ENCODE results near the gene ERI3.

ERI3 gene

DNA sequence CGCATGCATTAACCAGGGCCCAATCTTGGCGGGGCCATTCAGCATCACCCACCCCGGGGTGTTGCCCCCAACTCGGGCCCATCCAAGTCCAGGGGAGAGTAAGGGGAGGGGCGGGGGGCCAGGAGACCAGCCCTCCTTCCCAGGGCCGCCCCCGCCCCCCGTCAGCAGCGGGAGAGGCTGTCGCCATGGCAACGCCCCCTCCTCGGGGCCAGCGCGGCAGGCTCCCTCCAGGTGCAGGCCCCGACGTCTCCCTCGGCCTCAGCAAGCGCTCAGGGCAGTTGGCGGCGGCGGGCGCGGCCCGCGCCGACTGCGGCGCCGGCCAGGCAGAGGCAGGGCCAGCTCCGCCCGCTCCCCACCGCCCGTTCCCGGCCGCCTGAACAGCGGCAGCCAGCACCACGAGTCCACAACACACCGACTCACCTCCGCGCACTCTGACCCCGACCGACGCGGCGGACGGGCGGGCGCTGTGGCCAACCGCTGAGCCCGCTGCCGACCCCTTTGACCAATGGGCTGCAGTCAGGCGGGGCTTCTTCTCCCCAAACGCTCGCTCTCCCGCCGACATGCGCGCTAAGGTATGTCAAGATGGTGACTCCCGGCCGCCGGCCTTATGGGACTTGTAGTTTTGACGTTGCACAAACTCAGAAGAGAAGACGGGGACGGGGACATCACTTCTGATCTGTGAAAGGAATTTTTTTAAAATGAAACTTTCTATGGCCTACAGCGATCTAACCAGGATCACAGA is at the start of gene ERI3:
Gene ERI3 (minus strand): TSS at position 418 of the 742 bp plus-strand sequence. CDS start 231 bp downstream, at position 187.
- DNase-seq: peak; percentile 94

DNA sequence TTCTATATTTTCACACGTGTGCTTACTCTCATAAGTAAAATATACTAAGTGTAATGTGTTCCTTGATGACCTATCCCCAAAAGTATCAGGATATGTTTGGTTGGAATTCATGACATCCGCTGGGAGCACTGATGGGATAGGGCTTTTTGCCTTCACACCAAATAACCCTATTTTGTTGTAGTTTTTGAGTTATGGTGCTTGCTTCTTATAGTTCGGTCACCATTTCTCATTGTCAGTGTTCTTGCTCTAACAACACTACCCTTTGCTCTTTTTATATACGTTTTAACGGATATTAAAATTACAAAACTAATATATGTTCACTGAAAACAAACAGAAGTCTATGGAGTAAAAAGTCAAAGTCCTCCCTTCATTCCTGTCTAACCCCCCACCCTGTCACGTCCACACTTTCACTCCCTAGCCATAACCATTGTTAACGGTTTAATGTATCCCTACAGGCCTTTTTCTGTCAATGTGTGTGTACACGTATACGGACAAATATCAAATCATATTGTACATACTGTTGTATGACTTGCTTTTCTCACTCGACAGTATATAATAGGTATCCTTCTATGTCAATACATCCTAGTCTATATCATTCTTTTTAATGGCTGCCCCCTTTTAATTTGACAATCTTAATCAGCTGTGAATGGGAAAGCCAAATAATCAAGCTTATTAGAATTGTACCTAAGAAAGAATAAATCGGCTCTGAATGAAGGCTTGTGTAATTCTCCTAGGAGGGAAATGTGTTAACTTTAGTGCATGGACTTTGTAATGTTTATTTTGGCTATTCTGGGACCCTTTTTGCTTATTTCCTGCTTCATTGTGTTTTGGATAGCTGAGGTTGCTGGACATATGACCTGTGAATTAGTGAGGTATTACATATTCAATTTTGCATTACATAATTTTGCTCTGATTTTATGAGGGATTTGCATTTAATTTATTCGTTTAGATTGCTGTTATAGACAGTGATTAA is 46.5 kb upstream of the ERI3 start:
- no peak for DNase-seq

DNA sequence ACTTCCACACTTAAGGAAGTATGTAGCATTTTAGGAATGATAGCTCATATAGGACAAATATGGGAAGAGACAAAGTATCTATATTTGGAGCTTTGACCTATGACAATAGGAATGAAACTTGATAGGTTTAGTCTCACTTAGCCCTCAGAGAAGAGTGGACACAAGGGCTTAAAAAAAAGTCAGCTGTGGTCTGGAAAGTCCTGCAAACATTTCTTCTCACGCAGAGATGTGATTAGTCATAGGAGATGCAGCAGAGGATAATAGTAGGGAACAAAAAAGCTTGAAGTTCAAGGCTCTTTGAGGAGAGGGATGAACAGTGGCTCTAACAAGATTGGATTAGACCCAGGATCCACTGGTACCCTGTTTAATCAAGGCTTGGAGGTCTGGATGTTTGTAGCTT is 35.2 kb upstream of the ERI3 start:
- no peak for DNase-seq

DNA sequence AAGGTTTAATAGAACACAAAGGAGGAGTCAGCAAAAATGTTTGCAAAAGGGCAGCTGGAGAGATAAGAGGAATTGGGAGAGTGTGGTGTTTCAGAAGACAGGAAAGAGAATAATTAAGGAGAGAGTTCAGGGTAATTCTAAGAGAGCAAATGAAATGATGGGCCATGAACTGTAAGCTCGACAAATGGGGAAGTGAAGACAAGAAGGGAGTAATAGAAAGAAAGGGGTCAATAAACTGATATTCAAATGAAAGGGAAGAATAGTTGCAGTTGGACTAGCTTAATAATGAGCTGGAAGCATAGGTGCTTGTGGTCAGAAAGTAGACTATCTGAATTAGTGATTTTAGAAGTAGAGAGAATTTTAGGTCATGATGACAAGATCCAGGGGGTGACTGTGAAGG is 34.4 kb upstream of the ERI3 start:
- DNase-seq: no peak

- no peak for DNase-seq
These were observed 33.5 kb upstream of the ERI3 start for GRCh38 chr1:44388551-44388950.

DNA sequence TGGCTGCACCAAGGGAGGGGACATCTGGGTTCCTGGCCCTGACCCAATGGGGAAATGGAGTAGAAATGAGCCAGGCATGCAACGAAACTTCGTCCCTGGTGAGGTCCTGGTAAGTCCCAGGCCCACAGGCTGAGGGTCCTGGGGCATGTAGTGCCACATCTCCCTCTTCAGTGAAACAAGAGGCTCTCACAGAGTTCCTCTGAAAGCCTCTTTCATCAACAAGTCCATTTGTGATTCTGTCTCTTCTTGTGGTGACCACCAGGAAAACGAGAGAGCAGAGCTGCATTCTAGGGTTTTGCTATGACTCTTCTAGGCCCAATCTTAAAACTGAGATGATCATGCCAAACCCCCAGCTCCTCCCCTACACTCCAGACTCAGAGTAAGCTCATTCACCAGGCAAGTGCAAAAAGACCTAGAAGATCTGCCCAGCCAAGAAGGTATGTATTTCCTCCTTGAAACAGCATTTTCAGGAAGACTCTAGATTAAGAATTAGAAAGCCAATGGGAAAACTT is 25.7 kb upstream of the ERI3 start:
- no peak for DNase-seq

DNA sequence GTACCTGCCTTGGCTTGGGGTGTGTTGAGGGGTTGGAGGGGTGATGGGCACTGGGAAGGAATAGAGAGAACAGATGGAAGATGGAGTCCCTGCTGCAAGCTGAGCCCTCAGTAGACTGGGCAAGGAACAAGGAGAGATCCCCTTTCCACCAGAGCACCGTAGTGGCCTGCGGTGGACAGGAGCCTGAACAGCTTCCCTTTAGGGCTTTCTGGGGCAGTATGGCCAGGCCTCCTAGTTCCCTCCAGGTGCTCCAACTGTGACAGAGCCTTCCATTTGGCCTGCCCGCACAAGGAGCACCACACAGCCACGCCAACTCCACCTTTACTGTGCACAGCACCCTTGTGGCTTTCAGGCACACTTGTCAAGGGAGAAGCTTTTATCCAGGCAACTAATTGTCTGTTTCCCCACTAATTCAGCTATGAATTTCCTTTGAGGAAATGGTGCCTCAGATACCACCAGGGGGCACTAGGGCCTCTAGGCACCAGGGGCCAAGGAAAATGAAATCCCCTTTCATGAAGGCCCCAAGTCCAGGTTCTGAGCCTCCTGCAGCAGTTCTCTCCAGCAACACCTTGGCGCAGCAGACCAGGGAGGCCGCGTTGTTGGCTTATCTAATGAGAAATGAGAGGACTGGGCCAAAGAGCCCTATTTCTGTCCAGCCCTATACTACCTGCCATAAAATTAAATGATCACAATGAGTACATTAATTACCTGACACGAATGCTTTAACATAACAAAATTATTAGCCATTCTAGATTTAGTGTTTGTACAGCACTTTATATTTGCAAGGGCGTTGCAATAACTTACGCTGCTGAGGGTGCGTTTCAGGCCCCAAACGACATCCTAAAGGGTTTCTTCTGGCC is 23.1 kb upstream of the ERI3 start:
- DNase-seq: peak; percentile 15

DNA sequence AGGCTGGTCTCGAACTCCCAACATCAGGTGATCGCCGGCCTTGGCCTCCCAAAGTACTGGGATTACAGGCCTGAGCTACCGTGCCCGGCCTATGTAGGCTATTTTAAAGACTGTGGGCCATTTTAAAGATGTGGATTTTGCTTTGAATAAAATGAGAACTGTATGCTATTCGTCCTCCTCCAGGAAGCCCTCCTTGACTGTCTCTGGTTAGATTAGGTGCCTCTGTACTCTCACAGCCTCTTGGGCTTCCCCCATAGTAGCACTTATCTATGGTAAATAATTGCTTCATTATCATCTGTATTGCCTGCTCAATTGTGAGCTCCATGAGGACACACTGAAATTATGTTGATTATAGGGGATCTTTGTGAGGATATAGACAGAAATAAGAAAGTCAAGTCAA is 20.5 kb upstream of the ERI3 start:
- no peak for DNase-seq

GRCh38 chr1:44371206-44371605 is 16.1 kb upstream of the ERI3 start:
- DNase-seq: no peak

DNA sequence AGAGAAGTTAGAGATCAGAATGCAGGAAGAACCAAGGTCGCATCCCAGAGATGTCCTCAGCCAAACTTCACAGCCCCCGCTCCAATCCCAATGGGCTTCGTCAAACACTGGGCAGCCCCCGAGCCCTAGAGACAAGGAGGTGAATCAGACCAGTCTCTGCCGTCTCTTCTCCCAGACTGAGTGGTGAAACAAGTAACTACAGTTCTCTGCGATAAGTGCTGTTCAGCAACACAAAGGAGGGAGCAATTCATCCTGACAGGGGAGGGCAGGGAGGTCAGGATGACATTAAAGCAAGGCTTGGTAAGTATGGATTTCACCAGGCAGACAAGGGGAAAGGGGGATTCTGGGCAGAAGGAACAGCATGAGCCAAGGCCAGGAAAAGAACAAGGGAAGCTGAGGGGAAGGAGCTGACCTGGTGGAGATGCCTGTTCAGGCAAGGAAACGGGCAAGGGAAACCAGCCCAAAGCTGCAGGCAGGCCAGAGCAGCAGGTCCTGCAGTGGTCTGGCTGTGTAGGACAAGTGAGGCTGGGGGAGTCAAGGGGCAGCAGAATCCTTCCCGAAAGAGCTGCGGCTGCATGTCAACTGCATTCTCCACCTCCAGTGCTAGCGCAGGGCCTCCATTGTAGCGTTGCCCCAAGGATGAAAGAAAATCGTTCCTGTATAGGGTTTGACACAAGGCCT is 13.6 kb upstream of the ERI3 start:
- DNase-seq: no peak

GRCh38 chr1:44367944-44368343 is 12.9 kb upstream of the ERI3 start:
- no peak for DNase-seq

- DNase-seq: no peak
These were observed 11.4 kb upstream of the ERI3 start for GRCh38 chr1:44366371-44366975.

DNA sequence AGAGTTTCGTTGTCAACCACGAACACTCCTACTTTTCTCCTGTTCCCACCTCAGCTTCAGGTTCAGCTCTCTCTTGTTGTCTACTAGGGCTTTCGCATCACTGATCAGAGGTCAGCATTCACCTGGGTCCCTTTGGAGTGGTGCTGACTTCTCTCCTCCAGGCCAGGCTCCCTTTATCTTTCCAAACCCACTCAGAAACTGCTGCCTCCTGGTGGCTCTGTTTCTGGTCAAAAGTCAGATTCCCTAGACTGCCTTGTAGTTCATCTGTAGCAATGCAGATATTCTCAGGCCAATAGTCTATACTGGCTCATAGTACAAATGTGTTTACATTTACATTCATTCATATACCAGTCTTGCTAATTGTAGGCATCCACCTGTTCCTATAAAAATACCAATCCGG is 6.4 kb upstream of the ERI3 start:
- DNase-seq: no peak

- DNase-seq: no peak
These were observed 4.3 kb upstream of the ERI3 start for GRCh38 chr1:44359234-44359935.

DNA sequence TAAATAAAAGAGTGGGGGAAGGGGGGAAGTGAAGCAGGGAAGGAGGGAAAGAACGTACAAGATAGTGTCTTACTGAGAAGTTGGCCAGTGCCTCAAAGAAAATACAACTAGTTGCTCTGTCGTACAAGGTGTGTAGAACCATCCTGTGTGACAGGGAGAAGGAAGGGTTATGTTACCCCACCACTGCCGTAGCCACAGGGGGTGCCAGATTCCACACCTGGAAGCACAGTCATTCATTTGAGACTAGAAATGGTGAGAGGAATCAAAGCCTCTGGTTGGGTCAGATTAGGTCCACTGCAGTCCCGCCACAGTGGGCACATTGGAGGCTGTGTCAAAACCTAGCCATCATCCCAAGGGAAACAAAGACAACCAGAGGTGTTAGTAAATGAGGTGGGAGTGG is 2.7 kb upstream of the ERI3 start:
- no peak for DNase-seq

DNA sequence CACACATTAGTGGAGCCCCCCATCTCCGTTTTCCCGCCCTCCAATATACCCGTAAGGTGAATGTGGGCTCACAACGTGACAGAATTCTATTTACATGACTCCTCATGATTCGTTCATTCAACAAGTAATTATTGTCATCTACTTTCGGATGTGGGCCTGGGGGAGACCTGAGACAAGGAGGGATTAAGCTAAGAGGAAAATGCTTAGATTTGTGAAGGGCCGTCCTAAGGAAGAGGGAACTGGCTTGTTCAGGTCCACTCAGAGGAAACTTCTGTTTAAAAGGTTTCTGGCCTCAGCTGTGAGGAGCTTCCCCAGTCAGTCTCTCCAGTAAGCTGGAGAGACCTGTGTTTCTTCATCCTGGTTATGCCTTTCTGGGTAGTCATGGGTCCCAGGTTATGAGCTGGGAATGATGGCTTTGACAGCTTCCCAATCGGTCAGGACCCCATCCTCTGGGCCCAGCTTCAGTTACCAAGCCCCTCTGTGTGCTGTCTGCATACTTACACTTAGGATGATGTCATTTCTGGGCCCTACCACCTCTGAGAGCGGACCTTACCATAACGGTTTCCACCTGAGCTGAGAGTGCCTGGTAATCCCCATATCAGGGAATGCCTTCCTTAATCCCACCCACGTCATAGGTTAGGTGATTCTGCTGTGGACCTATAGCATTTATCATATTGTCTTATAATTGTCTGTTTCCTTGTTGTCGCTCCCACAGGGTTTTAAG is 687 bp upstream of the ERI3 start:
- no peak for DNase-seq

- no peak for DNase-seq
These were observed 703 bp downstream of the ERI3 start for GRCh38 chr1:44354268-44354839.

DNA sequence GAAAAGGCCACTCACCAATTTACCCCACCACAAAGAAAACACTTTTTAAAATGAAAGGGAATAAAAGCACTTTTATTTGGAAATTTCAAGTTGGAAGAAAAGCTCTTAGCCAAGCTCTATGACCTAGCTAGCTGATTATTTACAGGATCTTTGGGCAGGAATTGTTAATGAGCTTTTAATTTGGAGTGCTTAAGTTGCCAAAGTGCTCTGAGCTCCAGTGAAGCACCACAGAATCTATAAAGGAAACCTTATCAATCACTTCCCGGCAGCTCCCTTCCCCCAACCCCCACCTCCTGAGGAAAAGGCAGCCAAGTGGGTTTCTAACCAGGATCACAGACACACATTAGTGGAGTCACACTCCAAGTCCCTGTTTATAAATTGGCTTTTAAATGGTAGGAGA is 1.5 kb downstream of the ERI3 start:
- DNase-seq: no peak

- no peak for DNase-seq
These were observed 3.8 kb downstream of the ERI3 start for GRCh38 chr1:44351289-44351688.

DNA sequence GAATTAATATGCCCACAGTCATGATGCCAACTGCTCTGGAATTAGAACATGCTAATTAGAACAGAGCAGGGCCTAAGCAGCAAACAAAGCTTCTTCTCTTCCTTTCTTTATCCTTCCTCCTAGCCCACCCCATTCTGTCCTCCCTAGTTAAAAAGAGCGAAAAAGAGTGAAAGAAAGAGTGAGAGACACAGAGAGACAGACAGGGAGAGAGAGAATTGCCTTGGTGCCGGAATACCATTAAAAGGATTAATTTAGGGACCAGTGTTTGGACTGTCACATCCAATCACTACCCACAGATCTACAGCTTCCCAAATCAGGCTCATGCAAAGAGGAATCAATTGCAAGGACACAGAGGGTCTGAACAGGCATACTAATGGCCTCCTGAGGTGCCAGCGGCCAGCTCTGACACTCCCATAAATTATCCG is 7.0 kb downstream of the ERI3 start:
- no peak for DNase-seq
